A549 (cell line): ENCODE measurements around the gene SOX10. TPM values are rescaled to one million over a fixed set of nuclear protein-coding genes. Genes with fewer than 3 reads are reported as not detected.
A peak's percentile ranks its signal among the peaks of the same experiment; 100 is the strongest.

ENCODE experiments used
- ATAC-seq, 2 experiments: fragments of 200-7000 bp in 1 of 2; fragments of >200 bp in 1 of 2; cut with Nextera tagmentation in 1 of 2; cut with Tn5 transposase in 1 of 2; 3 replicates each; pipeline versions ENCODE4 v1.8.0 to v1.9.1; 2018 to 2020; ENCODE audit warnings: mild to moderate bottlenecking in 1 of 2, moderate library complexity in 1 of 2
- CTCF ChIA-PET: fragments of 300-600 bp; sonication (Branson Sonifier 250); formaldehyde crosslinking; extraction: SDS; loops from one replicate; lab custom pipeline; 2021; ENCODE audit warnings: antibody characterized with exemption, inconsistent platforms; lab: Yijun Ruan, JAX
- POLR2A ChIA-PET: fragments of 350-600 bp; formaldehyde crosslinking; extraction: SDS; loops from one replicate; lab custom pipeline; 2021; ENCODE audit warnings: antibody characterized with exemption, inconsistent platforms; lab: Yijun Ruan, JAX
- DNase-seq, 2 experiments: peaks; one replicate each; pipeline versions ENCODE4 v3.0.0 to v3.0.0-alpha.2; 2011 to 2016; ENCODE audit warnings: low read depth in 1 of 2, low spot score in 1 of 2
- FAIRE-seq: peaks from 2 replicates; lab custom pipeline; 2011; peaks lifted over from hg19 to GRCh38; lab: Jason Lieb, UNC
- H3K27ac ChIP-seq, 2 experiments: fragments of >200 bp; sonication (Bioruptor Twin); formaldehyde crosslinking; 3 replicates each; pipeline ENCODE4 v1.5.1; 2016 to 2017
- H3K4me1 ChIP-seq: fragments of >200 bp; sonication (Bioruptor Twin); formaldehyde crosslinking; 3 replicates; pipeline ENCODE4 v1.6.1; 2016
- H3K4me2 ChIP-seq: fragments of >200 bp; sonication (Bioruptor Twin); formaldehyde crosslinking; 3 replicates; pipeline ENCODE4 v1.6.1; 2016
- H3K4me3 ChIP-seq: fragments of >200 bp; sonication (Bioruptor Twin); formaldehyde crosslinking; 3 replicates; pipeline ENCODE4 v1.5.1; 2016
- H3K9me3 ChIP-seq: fragments of >200 bp; sonication (Bioruptor Twin); formaldehyde crosslinking; 3 replicates; pipeline ENCODE4 v1.6.1; 2016
- BHLHE40 ChIP-seq: IDR thresholded peaks from 2 replicates; pipeline ENCODE4 v1.6.1; 2012; ENCODE audit warnings: low read depth, low read length, inconsistent platforms
- CBX2 ChIP-seq: fragments of 200-600 bp; sonication (generic); IDR thresholded peaks from 2 replicates; pipeline ENCODE4 v1.6.1; 2016; ENCODE audit warnings: low read depth, mild to moderate bottlenecking, borderline replicate concordance
- CEBPB ChIP-seq, 2 experiments: fragments of >200 bp in 1 of 2; sonication (Bioruptor Twin) in 1 of 2; formaldehyde crosslinking in 1 of 2; IDR thresholded peaks; 2 replicates each; pipeline ENCODE4 v1.6.1; 2012 to 2016
- CHD2 ChIP-seq: fragments of 150-350 bp; IDR thresholded peaks from 2 replicates; pipeline ENCODE4 v1.6.1; 2014; ENCODE audit warnings: low read length; ENCODE audit not compliant: partially characterized antibody
- FOSL2 ChIP-seq, 2 experiments: fragments of 450-650 bp in 1 of 2; fragments of >200 bp in 1 of 2; sonication (Bioruptor Twin) in 1 of 2; formaldehyde crosslinking; IDR thresholded peaks; 2 replicates each; pipeline versions ENCODE4 v1.5.0 to v1.6.1; 2016 to 2020; ENCODE audit warnings: mild to moderate bottlenecking in 1 of 2, moderate library complexity in 1 of 2
- JUNB ChIP-seq: fragments of >200 bp; sonication (Bioruptor Twin); formaldehyde crosslinking; IDR thresholded peaks from 2 replicates; pipeline ENCODE4 v1.6.1; 2016
- KDM1A ChIP-seq: fragments of 200-600 bp; sonication (generic); IDR thresholded peaks from 2 replicates; pipeline ENCODE4 v1.6.1; 2016; ENCODE audit warnings: low read depth, mild to moderate bottlenecking
- KDM5A ChIP-seq: fragments of 200-600 bp; sonication (generic); IDR thresholded peaks from 2 replicates; pipeline ENCODE4 v1.6.1; 2016; ENCODE audit warnings: antibody characterized with exemption, mild to moderate bottlenecking
- PHF8 ChIP-seq: fragments of 200-600 bp; sonication (generic); IDR thresholded peaks from 2 replicates; pipeline ENCODE4 v1.6.1; 2016; ENCODE audit warnings: low read depth, mild to moderate bottlenecking, antibody characterized with exemption, moderate library complexity, borderline replicate concordance
- POLR2A ChIP-seq: IDR thresholded peaks from 2 replicates; pipeline ENCODE4 v1.6.1; 2012; ENCODE audit warnings: mild to moderate bottlenecking, low read length
- POLR2AphosphoS2 ChIP-seq: conservative IDR thresholded peaks from 2 replicates; pipeline ENCODE4 v1.6.1; 2012; ENCODE audit warnings: low read length, improper control_type of control experiment, inconsistent platforms
- RAD21 ChIP-seq, 2 experiments: fragments of >200 bp in 1 of 2; sonication (Bioruptor Twin) in 1 of 2; formaldehyde crosslinking in 1 of 2; IDR thresholded peaks in 1 of 2; conservative IDR thresholded peaks in 1 of 2; 2 replicates in 1 of 2; 3 replicates in 1 of 2; pipeline ENCODE4 v1.6.1; 2012 to 2018; ENCODE audit warnings: inconsistent platforms in 1 of 2
- RARB ChIP-seq: fragments of 250-450 bp; sonication (Bioruptor Pico); IDR thresholded peaks from 2 replicates; pipeline ENCODE4 v1.8.0; 2021; ENCODE audit warnings: mild to moderate bottlenecking, moderate library complexity
- SMC3 ChIP-seq: fragments of >200 bp; sonication (Bioruptor Twin); formaldehyde crosslinking; IDR thresholded peaks from 3 replicates; pipeline ENCODE4 v1.6.1; 2018; ENCODE audit warnings: inconsistent platforms
- SREBF2 ChIP-seq: fragments of 450-650 bp; IDR thresholded peaks from 2 replicates; pipeline ENCODE4 v1.6.1; 2014; ENCODE audit warnings: mild to moderate bottlenecking, moderate library complexity
- WGBS: methylation state at CpG from one replicate; pipeline ENCODE4 v1.1.6; 2017; ENCODE audit errors: missing lambda C conversion rate; 5-methylcytosine and 5-hydroxymethylcytosine counted together
- polyA plus RNA-seq, 4 experiments: library from polyadenylated mRNA; depleted of rRNA in 3 of 4; stranded (reverse); fragments of >200 nt; fragmentation: RNase III in 1 of 4; extraction: RNeasy Plus Mini Kit Qiagen cat#74134 plus additional on column Dnase treatment in 1 of 4; gene quantifications; 2 replicates in 3 of 4; 3 replicates in 1 of 4; pipeline ENCODE4 v1.2.3, GENCODE V29; 2011 to 2017
- TF ChIP-seq, protein P1 (sequence below): fragments of 250-450 bp; sonication (Bioruptor Pico); IDR thresholded peaks from 2 replicates; pipeline ENCODE4 v1.5.0; 2021; ENCODE audit warnings: mild to moderate bottlenecking, moderate library complexity, borderline replicate concordance

The SOX10 gene
- polyA plus RNA-seq, 2 of the 4 experiments (the other 2 are of a cell fraction) = not detected

DNA sequence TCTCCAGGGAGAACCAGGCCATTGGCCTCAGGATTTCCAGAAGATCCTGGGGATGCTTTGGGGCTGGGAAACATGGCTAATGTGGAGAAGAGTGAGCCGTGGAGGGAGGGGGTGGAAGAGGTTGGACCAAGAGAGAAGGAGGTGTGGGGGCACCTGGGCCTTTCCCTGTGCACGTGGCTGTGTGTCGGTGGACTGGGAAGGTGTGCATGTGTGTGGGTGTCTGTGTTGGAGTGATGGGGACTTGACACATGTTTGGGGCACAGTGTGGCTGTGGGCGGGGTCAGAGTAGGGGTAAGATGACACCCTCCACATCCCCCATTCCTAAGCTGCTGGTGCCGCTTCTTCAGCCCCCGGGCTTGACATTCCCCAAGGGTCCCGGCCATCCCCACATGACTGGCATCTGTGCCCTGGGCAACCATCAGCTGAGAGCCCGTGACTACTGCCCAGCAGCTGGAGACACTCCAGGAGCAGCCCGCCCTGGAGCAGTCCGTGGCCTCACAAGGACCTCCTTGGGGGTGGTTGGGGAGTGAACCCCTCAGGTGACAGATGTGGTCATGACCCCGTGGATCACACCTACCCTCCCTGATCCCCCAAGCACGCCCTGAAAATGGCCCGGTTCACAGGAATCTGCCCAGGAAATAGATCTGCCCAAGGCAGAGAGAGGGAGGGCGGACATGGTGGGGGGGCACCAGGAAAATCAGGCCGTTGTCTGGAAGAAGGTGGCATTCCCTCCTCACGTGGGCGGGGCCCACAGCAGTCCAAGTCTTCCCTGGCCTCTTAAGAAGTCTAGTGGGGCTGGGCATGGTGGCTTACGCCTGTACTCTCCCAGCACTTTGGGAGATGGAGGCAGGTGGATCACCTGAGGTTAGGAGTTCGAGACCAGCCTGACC, 34.8 kb upstream of the SOX10 start (continued):
- TF ChIP-seq CBX2 (no peak), SREBF2 (no peak), FOSL2 (IDR thresholded peaks at IDR 0.05) (no peak), FOSL2 (CRISPR knock-in tag; IDR thresholded peaks at IDR 0.05) (no peak), PHF8 (no peak), KDM1A (no peak), SMC3 (no peak), CHD2 (no peak), RAD21 (conservative IDR thresholded peaks at IDR 0.05 in 1 of 2, IDR thresholded peaks at IDR 0.05 in 1 of 2) (no peak)

DNA sequence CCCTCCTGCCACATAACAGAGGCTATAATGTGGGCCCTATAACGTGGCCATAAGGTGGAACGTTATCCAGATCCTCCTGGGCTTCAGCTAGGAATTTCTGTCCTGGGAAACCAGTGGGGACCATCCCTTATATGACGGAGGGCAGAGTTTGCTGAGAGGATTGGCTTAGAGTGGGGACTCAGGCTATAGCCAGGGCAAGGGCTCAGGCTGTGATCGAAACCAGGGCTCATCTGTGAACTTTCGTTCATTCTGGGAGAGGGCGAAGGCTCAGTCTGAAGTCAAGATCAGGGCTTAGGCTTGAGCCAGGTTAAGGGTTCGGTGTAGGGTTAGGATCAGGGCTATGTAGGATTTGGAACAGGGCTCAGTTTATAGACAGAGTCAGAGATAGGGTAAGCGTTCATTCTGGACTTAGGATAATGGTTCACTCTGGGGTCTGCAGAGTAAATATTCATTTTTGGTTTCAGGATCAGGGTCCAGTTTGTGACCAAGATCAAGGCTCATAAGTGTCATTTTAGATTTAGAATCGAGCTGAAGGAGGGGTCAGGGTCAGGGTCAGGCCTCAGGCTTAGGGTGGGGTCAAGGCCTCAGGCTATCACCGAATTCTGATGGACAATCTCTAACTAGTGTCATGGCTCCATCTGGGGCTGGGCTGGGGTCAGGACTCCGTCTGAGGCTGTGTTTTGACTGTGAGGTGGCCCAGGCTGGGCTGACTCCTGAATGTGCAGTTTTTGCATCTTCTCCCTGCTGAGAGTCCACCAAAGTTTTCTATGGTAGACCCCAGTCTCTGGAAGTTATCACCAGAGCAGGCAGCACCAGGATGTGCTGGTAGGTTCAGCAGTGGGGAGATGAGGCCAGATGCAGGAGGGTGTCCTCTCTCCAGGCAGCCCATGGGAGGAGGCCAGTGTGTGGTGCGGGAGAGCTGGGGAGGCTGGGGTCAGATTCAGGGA, 33.9 kb upstream of the SOX10 start:
- ChIA-PET CTCF (interaction anchor here (0.9 kb wide), 2 partner anchors 11 to 335 kb away, joined by 3 read pairs; no protein-coding TSS in a partner anchor), POLR2A (no interaction called here)
- Histone ChIP-seq H3K27ac (no peak overlapping the region), H3K4me2 (no peak overlapping the region), H3K4me1 (no peaks in the 10 kb centered on the region)
- no peak for FAIRE-seq
- no peak for DNase-seq
- no peak; a peak in 1 of 6 replicates for ATAC-seq
- TF ChIP-seq POLR2AphosphoS2 (no peak), CEBPB (IDR thresholded peaks at IDR 0.05) (no peak), KDM5A (no peak), CBX2 (no peak), POLR2A (no peak), BHLHE40 (no peak), PHF8 (no peak), RARB (CRISPR knock-in tag) (no peak)
- TF ChIP-seq, protein P1, sequence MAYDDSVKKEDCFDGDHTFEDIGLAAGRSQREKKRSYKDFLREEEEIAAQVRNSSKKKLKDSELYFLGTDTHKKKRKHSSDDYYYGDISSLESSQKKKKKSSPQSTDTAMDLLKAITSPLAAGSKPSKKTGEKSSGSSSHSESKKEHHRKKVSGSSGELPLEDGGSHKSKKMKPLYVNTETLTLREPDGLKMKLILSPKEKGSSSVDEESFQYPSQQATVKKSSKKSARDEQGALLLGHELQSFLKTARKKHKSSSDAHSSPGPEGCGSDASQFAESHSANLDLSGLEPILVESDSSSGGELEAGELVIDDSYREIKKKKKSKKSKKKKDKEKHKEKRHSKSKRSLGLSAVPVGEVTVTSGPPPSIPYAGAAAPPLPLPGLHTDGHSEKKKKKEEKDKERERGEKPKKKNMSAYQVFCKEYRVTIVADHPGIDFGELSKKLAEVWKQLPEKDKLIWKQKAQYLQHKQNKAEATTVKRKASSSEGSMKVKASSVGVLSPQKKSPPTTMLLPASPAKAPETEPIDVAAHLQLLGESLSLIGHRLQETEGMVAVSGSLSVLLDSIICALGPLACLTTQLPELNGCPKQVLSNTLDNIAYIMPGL (CRISPR knock-in tag) = no peak
- TF ChIP-seq, all 56 proteins: peak for 0
- WGBS = 78% methylated on average over 10 of the region's 12 CpGs
- Histone ChIP-seq H3K4me3 (no peak overlapping the region), H3K9me3 (no peaks in the 10 kb centered on the region)

DNA sequence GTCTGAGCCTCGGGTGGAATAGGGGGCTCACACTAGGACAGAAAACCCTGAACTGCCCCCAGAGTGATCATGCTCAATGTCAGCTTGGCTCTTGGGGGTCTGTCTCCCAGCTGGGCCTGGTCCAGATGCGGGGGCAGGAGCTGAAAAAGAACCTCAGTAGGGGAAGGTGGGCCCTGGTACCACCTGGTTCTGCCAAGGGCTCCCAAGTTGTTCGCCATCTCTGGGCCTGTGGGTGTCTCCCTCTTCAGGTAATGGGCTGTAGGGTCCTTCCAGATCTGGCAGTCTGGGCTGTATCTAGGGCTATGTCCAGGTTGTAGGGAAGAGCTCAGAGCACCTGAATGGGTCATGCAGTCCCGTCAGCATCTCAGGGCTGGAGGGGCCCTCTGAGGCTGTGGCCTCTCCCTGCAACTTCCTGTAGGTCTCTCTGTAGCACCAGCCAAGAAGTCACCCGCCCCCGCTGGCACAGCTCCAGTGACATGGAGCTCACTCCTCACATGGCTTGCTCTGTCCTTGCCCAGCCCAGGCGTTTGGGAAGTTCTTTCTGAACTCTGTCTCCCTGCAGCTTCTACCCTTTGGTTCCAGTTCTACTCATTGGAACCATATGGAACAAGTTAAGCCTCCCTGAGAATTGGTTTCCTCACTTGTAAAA, 33.0 kb upstream of the SOX10 start:
- Histone ChIP-seq H3K9me3 (no peaks in the 10 kb centered on the region), H3K4me1 (no peaks in the 10 kb centered on the region), H3K4me2 (no peak overlapping the region), H3K4me3 (no peak overlapping the region), H3K27ac (no peak overlapping the region)
- 69% methylated on average over 6 of the region's 7 CpGs for WGBS
- FAIRE-seq (no peak), ATAC-seq (peak in 1 of 2 experiments; percentile 48; a peak in 4 of 6 replicates), DNase-seq (no peak)
- ChIA-PET POLR2A (no interaction called here), CTCF (interaction anchor here (0.9 to 1.1 kb wide), 3 partner anchors 12 to 335 kb away, joined by 3 to 5 read pairs (median 3); no protein-coding TSS in a partner anchor)
- TF ChIP-seq JUNB = no peak
